Stimulated activated CD4-positive, alpha-beta T cell treated with anti-CD3 and anti-CD28 coated beads, TNF-alpha, amount 100 ng/mL, for 48 hours (primary cell): ENCODE measurements around the gene TWIST2.

Experiments
- DNase-seq, 3 donors: peaks; one replicate each; pipeline ENCODE4 v3.0.0-alpha.2; 2020; ENCODE audit warnings: low read depth in 3 of 3

TWIST2 gene

GRCh38 chr2:238938401-238939055 lies 90.6 kb downstream of the TWIST2 start:
- DNase-seq, result no peak

- no peak for DNase-seq
Measured at GRCh38 chr2:238939074-238939473, 91.2 kb downstream of the TWIST2 start.

GRCh38 chr2:238939521-238940403 lies 91.9 kb downstream of the TWIST2 start:
- no peak for DNase-seq

- no peak for DNase-seq
Measured at GRCh38 chr2:238940806-238941205, 92.9 kb downstream of the TWIST2 start.

- DNase-seq, result no peak
Measured at GRCh38 chr2:238941262-238941792, 93.4 kb downstream of the TWIST2 start.

GRCh38 chr2:238942080-238942725 lies 94.3 kb downstream of the TWIST2 start:
- no peak for DNase-seq

- DNase-seq, result no peak
Measured at GRCh38 chr2:238942726-238943300, 94.9 kb downstream of the TWIST2 start.

- DNase-seq, result no peak
Measured at GRCh38 chr2:238943338-238944067, 95.6 kb downstream of the TWIST2 start.

- no peak for DNase-seq
Measured at GRCh38 chr2:238945433-238946150, 97.7 kb downstream of the TWIST2 start.

- no peak for DNase-seq
Measured at GRCh38 chr2:238946318-238947242, 98.7 kb downstream of the TWIST2 start.

- no peak for DNase-seq
Measured at GRCh38 chr2:238947243-238947760, 99.4 kb downstream of the TWIST2 start.

- DNase-seq, result no peak
Measured at GRCh38 chr2:238947920-238948710, 100.2 kb downstream of the TWIST2 start.

GRCh38 chr2:238948765-238949641 lies 101.1 kb downstream of the TWIST2 start:
- DNase-seq, result no peak

- DNase-seq, result no peak
Measured at GRCh38 chr2:238949710-238950345, 101.9 kb downstream of the TWIST2 start.

GRCh38 chr2:238950551-238950950 lies 102.7 kb downstream of the TWIST2 start:
- DNase-seq, result no peak

GRCh38 chr2:238952261-238952919 lies 104.5 kb downstream of the TWIST2 start:
- DNase-seq, result no peak
